Measurements from ENCODE around the gene OR2S2.

The OR2S2 gene

DNA sequence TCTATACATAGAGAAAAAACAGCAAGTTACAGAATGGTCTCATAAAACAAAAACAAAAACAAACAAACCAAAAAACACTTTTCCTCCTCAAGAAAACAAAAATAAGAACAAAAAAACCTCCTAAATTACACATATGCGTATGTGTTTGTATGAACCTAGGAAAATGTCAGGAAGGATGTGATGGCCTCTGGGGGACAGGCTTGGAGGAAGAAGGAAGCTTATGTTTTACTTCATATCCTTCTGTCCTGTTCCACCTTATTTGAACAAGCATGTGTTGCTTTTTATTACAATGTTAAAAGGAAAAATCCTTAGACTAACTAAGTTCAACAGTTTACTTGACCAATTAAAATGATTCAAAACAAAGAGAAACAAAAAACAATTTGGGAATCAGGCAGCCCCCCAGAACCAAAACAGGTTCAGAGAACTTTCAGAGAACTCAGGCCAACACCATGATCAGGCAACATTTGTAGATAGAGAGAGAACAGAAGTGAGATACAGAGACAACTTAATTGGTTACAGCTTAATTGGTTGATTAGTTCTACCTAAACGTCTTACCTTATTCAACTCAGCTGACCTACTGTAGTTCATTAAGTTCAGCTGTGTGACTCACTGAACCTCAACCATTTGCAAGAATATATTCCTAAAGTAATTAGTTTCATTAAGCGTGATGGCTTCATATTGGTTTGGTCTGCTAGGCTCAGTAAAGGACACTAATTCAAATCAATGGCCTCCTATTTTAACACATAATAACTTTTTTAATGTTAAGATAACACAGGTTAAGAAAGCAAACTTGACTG, 38.5 kb downstream of the OR2S2 start:
- no peak overlapping the region for H3K9ac ChIP-seq (ENCODE audit: low read length)

DNA sequence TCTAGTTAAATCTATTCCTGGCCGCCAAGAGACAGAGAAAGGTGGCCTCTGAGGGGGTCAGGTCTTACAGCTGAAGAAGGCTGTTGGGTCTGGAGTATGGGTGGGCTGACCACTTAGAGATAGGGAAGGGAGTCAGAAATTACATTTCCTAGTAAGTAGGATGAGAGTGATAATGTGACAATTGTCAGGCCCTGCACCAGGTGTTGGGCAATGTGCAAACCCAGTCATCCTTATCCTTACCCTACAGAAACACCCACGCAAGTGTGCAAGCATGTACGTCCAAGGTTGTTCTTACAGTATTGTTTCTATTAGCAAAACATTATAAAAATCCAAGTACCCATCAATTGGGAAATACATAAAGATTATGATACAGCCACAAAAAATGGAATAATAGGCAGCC, 39.2 kb downstream of the OR2S2 start:
- no peaks in the 10 kb centered on the region for H3K4me1 ChIP-seq (ENCODE audit: low read length)
- no peak overlapping the region for H3K4me2 ChIP-seq (ENCODE audit: low read length)
- H3K9me3 ChIP-seq (ENCODE audit: insufficient read depth, low read length) = no peaks in the 10 kb centered on the region
- H3K79me2 ChIP-seq (ENCODE audit: low read length) = no peaks in the 10 kb centered on the region
- no peak overlapping the region for H3K9ac ChIP-seq (ENCODE audit: low read length)
- no peak overlapping the region for H3K27ac ChIP-seq (ENCODE audit: low read length)
- peaks cover 16% of the 10 kb centered on the region for H3K27me3 ChIP-seq (ENCODE audit: low read depth, low read length)
- H3K36me3 ChIP-seq (replicated peaks; ENCODE audit: low read depth, low read length) = no peaks in the 10 kb centered on the region
- H3K4me3 ChIP-seq (ENCODE audit: low read length) = no peak overlapping the region
- no peaks in the 10 kb centered on the region for H4K20me1 ChIP-seq (ENCODE audit: insufficient read depth, low read length)
- H2AFZ ChIP-seq (ENCODE audit: low read depth, low read length) = no peak overlapping the region
- TF ChIP-seq, protein P1, sequence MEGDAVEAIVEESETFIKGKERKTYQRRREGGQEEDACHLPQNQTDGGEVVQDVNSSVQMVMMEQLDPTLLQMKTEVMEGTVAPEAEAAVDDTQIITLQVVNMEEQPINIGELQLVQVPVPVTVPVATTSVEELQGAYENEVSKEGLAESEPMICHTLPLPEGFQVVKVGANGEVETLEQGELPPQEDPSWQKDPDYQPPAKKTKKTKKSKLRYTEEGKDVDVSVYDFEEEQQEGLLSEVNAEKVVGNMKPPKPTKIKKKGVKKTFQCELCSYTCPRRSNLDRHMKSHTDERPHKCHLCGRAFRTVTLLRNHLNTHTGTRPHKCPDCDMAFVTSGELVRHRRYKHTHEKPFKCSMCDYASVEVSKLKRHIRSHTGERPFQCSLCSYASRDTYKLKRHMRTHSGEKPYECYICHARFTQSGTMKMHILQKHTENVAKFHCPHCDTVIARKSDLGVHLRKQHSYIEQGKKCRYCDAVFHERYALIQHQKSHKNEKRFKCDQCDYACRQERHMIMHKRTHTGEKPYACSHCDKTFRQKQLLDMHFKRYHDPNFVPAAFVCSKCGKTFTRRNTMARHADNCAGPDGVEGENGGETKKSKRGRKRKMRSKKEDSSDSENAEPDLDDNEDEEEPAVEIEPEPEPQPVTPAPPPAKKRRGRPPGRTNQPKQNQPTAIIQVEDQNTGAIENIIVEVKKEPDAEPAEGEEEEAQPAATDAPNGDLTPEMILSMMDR (IDR thresholded peaks at IDR 0.05; ENCODE audit: low read depth, low read length) = no peak
- no peak for TF ChIP-seq EZH2phosphoT487 (IDR thresholded peaks at IDR 0.05; ENCODE audit: low read depth)

More for the DNA sequence above, 38.5 kb downstream of the OR2S2 start:
- no peaks in the 10 kb centered on the region for H3K4me1 ChIP-seq (ENCODE audit: low read length)
- H3K27ac ChIP-seq (ENCODE audit: low read length) = no peak overlapping the region
- no peaks in the 10 kb centered on the region for H3K79me2 ChIP-seq (ENCODE audit: low read length)
- H3K36me3 ChIP-seq (replicated peaks; ENCODE audit: low read depth, low read length) = no peaks in the 10 kb centered on the region
- no peak overlapping the region for H3K4me3 ChIP-seq (ENCODE audit: low read length)
- no peaks in the 10 kb centered on the region for H4K20me1 ChIP-seq (ENCODE audit: insufficient read depth, low read length)
- TF ChIP-seq, protein P1 (IDR thresholded peaks at IDR 0.05; ENCODE audit: low read depth, low read length) = no peak
- no peak for TF ChIP-seq EZH2phosphoT487 (IDR thresholded peaks at IDR 0.05; ENCODE audit: low read depth)
- no peaks in the 10 kb centered on the region for H3K9me3 ChIP-seq (ENCODE audit: insufficient read depth, low read length)
- no peak overlapping the region for H3K4me2 ChIP-seq (ENCODE audit: low read length)
- peaks cover 19% of the 10 kb centered on the region for H3K27me3 ChIP-seq (ENCODE audit: low read depth, low read length)
- no peak overlapping the region for H2AFZ ChIP-seq (ENCODE audit: low read depth, low read length)

DNA sequence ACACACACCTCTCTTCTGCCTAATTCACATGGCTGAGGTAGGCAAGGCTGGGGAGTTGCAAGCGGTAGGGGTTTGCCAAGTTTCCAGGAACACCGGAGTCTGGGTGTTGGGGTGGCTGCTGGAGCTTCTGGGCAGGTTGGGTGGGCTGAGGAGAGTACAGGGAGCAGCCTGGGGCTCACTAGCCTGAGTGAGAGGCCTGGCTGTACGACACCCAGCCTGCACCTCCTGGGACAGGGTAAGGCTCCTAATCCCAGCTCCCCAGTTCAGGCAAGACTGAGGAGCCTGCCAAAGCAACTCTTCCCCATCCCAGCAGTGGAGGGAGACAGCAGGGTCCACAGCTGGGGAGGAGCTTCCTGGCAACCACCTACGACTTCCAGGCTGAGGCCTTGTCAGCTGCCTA, 40.7 kb downstream of the OR2S2 start:
- Histone ChIP-seq H3K27me3 (ENCODE audit: low read depth, low read length) (peaks cover 7% of the 10 kb centered on the region), H3K4me3 (ENCODE audit: low read length) (no peak overlapping the region), H3K4me1 (ENCODE audit: low read length) (no peaks in the 10 kb centered on the region), H4K20me1 (ENCODE audit: insufficient read depth, low read length) (no peaks in the 10 kb centered on the region), H3K36me3 (replicated peaks; ENCODE audit: low read depth, low read length) (no peaks in the 10 kb centered on the region), H2AFZ (ENCODE audit: low read depth, low read length) (no peak overlapping the region), H3K27ac (ENCODE audit: low read length) (no peak overlapping the region), H3K9ac (ENCODE audit: low read length) (no peak overlapping the region), H3K9me3 (ENCODE audit: insufficient read depth, low read length) (no peaks in the 10 kb centered on the region), H3K4me2 (ENCODE audit: low read length) (no peak overlapping the region), H3K79me2 (ENCODE audit: low read length) (no peaks in the 10 kb centered on the region)
- TF ChIP-seq, protein P1 (IDR thresholded peaks at IDR 0.05; ENCODE audit: low read depth, low read length) = no peak
- TF ChIP-seq EZH2phosphoT487 (IDR thresholded peaks at IDR 0.05; ENCODE audit: low read depth) = no peak

DNA sequence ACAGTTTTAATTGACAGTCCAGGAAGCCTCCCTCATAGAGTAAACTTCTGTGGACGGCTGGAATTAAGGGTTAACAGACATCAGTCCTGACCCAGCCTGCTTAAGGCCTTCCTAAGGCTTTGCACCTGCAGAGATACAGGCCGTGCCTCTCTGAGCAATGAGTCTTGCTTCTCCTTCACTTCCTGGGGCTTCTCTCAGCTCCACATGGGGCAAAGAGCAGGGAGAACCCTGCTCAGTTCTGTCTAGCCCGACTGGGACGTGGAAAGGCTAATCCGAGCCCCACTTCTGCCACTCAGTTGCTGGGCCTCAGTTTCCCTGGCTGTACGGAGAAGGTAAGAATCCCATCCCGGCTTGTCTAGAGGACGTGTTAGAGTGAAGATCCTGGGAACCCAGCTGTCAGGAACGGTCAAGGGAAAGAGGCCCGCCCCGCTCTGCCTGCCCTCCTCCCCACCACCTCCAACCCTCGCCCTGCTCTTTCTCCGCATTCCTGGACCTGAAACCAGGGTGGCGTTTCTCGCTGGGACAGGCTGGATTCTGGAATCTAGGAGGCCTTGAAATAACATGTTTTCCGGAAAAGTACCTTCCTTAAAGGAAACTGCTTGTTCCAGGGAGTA, 42.2 kb downstream of the OR2S2 start:
- no peaks in the 10 kb centered on the region for H3K27me3 ChIP-seq (ENCODE audit: low read depth, low read length)
- peaks cover 6% of the 10 kb centered on the region; the same call in 1 of the 2 replicates for H3K4me1 ChIP-seq (ENCODE audit: low read length)
- no peak overlapping the region for H3K9ac ChIP-seq (ENCODE audit: low read length)
- H3K36me3 ChIP-seq (replicated peaks; ENCODE audit: low read depth, low read length) = no peaks in the 10 kb centered on the region
- no peak for TF ChIP-seq EZH2phosphoT487 (IDR thresholded peaks at IDR 0.05; ENCODE audit: low read depth)
- TF ChIP-seq, protein P1 (IDR thresholded peaks at IDR 0.05; ENCODE audit: low read depth, low read length) = no peak
- no peak overlapping the region for H3K27ac ChIP-seq (ENCODE audit: low read length)
- H3K4me3 ChIP-seq (ENCODE audit: low read length) = no peak overlapping the region
- H2AFZ ChIP-seq (ENCODE audit: low read depth, low read length) = no peak overlapping the region
- H3K4me2 ChIP-seq (ENCODE audit: low read length) = no peak overlapping the region
- no peaks in the 10 kb centered on the region for H3K9me3 ChIP-seq (ENCODE audit: insufficient read depth, low read length)
- H4K20me1 ChIP-seq (ENCODE audit: insufficient read depth, low read length) = no peaks in the 10 kb centered on the region
- H3K79me2 ChIP-seq (ENCODE audit: low read length) = no peaks in the 10 kb centered on the region
